HG02884 (cell line): ENCODE measurements around the gene SMIM1.
A peak's percentile ranks its signal among the peaks of the same experiment; 100 is the strongest.
"Not testable (repeated sequence)": the region's sequence is repeated elsewhere in the genome, so short reads cannot be mapped to it uniquely, and the experiment has no call there.

ENCODE experiments used
- ATAC-seq: cut with Tn5 transposase; IDR thresholded peaks from one replicate; pipeline ENCODE4 v1.9.1; 2021; ENCODE audit warnings: mild to moderate bottlenecking, moderate library complexity; ENCODE audit not compliant: unreplicated experiment

The SMIM1 gene

DNA sequence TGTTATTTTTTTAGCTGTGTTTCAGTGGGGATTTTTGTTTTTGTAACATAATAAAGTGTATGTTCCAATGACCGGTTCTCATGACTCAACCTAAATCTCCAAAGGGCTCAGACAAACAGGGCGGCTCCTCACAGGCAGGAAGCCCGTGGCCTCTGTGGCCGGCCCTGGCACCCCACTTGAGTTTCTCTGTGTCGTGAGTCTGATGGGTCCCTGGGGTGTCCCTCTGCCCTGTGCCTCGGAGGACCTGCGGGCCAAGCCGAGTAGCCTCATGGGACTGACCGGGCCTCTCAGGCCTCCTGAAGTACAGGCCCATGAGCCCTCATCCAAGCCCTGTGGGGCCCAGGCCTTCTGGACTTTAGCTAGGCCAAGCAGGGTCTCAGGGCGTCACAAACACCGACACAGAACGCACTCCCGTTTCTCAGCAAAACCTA, 36.4 kb upstream of the SMIM1 start:
- no peak for ATAC-seq

DNA sequence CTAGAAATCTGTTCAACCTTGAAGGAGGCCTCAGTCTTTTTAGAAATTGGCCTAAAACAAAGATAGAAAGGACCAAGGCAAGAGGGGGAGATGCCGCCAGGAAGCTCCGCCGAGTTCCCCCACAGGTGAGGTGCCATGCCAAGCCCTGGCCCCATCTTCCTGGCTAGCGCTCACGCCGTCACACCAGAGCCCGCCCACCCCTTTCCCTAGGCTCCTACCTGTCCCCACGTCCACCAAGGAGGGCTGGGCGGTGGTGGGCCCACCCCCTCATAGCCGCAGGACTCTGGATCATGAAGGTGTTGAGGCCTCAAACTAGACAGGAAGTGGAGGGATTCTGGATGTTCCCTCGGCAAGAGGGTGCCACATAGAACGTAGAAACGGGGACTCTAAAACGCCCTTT, 35.8 kb upstream of the SMIM1 start:
- no peak for ATAC-seq

DNA sequence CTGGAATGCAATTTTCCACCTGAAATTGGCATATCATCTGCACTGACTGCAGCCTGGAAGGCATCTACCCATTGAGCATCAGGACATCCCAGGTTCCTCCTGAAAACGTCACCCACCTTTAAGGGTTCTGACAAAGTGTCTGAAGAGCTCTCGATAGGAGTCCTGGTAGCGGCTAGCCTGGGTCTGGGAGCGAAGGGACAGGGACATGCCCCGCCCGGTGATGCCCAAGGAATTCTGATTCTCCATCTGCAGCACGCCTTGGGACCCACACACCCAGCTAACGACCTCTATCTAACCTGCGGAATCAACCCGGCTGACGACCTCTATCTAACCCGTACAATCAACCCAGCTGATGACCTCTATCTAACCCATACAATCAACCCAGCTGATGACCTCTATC, 33.6 kb upstream of the SMIM1 start:
- no peak for ATAC-seq

DNA sequence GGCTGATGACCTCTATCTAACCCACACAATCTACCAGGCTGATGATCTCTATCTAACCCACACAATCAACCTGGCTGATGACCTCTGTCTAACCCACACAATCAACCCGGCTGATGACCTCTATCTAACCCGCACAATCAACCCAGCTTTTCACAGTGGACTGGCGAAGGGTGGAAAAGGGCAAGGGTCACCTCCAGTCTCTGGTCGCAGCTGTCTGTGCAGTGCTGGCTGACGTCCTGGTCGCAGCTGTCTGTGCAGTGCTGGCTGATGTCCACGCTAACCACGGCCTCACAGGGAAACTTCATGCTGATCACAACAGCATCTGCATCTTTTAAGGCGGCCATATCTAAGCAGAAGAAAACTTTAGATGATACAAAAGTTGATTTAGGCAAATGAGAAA, 32.5 kb upstream of the SMIM1 start:
- ATAC-seq, result no peak

DNA sequence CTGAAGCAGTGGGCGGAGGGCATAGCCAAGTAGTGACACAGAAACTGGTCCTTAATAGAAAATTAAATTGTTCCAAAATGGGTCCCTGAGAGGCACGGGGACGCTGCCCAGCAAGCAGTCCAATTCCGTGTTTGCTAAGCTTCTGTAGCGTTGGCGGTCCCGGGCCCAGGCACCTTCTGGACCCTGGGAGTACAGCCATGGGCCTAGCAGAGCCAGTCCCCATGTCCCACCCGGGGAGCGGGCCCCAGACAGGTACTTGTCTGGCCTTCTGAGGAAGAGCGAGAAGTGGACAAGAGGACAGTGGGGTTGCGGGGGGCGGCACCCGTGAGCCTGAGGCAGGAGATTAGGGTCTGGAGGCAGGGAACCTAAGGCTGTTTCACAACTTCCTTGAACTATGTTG, 31.8 kb upstream of the SMIM1 start:
- no peak for ATAC-seq

DNA sequence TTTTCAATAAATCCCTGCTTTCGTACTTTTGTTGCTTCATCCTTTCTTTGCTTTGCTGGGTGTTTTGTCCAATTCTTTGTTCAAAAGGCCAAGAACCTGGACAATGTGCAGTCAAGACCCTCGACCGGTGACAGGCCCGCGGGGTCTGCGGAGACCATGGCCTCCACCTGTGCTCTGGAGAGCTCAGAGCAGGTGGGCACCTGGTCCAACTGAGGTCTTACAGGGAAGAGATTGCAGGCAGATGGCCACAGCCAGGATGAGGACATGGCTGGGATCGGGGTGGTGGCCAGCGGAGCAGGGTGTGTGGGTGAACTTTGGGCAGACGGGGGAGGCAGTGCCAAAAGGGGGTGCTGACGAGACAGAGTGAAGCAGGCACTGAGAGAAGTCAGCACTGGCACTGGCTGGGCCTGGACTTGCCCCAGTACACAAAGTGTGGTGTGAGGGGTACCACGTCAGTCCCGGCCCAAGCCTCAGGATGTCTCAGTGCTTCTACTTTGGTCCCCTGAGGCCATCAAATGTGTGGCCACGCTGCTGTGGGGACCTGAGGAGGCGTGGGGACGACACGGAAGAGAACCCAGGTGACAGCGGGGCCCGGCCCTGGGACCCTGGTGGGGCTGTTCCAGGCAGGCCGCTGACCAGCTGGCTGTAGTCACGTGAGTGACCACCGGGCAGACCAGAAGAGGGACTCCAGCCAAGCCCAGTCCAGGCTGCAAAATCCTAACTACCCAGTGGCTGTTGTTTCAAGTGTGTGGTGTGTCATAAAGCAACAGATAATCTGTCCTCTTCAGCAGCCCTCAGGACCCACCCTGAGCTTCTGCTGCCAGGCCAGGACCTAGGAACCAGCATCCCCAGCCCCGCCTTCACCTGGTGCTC, 30.7 kb upstream of the SMIM1 start:
- no peak for ATAC-seq

DNA sequence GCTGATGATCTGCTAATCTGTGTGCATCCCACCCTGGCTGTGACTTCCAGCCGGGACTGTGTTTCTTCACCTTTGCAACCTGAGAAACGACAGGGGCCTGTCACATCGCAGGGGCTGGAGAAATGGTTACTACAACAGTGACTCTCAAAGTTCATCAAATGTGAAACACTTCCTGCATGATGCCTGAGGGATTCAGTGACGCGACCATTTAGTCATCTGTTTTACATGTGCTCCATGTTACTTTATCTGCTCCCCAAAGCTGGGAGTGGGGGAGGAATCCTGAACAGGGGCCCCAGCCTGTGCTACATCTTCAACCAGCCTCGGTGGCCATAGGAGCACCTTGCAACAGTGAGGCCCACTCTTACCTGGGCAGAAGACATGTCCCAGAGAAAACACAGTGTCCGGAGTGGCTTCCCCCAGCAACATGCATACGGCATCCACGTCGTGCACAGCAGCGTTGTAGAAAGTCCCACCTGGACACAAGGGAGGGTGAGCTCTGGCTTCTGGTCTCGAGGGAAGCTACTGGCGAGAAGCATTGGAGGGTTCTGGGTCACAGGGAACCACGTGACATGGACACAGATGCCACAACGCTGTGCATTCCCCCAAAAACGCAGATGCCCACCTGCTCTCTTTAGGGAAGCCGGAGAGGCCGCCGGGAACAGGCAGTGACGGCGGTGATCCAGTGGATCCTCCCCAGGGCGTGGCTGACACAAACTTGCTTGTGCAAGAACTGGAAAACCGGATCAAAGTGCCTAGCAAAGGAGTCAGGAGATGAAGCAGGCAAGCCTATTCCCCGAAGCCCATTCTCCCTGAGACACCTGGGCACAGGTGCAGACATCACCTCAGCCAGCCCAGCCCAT, 29.9 kb upstream of the SMIM1 start:
- ATAC-seq, result no peak

DNA sequence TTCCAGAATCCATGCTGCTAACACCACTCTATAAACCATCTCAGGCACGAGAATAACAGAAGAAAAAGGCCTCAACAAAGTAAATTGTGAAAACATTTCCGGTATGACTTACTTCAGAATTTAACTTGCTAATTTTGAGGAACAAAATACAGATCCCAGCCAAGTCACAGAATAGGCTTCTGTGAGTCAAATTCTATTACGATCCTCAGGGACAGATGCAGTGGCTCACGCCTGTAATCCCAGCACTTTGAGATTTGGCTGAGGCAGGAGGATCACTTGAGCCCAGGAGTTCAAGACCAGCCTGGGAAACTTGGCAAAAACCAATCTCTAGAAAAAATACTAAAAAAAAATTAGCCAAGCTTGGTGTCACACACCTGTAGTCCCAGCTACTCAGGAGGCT, 29.1 kb upstream of the SMIM1 start:
- ATAC-seq, result no peak

DNA sequence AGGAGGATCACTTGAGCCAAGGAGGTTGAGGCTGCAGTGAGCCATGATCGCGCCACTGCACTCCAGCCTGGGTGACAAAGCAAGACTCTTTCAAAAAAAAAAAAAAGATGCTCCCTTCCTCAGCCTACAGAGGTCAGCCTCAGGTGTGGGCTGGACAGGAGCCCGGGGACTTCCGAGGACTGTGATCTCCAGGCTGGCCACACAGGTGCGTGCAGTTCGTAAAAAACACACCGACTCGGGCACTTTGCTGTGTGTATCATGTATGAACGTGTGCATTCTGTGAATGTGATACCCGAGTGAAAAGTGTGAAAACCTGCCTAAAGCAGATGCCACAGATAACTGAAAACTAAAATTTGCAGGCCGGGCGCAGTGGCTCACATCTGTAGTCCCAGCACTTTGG, 28.7 kb upstream of the SMIM1 start:
- ATAC-seq, result no peak

DNA sequence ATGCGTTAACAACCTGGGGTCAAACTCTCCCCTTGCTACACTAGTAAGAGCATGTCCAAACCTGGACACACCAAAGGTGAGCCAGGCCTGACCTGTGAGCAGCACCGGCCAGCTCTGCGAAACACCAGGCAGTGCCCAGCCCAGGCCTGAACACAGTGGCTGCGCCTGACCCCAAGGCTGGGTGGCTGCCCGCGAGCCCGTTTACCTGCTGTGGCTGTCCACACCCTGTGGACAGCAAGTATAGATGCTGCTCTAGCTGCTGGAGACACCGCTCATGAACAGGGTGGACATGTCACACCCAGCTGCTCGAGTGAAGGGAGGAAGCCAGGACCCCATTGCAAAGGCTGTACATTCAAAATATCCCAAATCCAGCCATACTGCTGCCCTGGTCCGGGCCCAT, 27.9 kb upstream of the SMIM1 start:
- no peak for ATAC-seq

DNA sequence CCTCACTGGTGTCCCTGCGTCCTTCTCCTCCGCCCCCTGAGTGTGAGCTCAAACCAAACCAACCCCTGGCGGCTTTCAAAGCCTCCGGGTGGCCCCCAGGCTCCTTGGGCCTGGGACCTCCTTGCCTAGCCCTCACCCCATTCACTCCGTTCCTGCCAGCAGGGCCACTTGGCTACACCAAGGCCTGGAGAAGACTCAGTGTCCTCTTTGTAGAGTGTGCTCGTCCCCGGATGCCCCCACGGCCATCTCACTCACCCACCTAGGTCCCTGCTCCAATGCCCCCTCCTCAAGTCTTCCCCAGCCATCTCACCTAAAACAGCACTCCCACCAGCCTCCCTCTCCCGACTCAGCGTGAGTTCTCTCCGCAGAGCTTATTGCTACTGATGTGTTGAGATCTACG, 27.5 kb upstream of the SMIM1 start:
- ATAC-seq, result no peak

DNA sequence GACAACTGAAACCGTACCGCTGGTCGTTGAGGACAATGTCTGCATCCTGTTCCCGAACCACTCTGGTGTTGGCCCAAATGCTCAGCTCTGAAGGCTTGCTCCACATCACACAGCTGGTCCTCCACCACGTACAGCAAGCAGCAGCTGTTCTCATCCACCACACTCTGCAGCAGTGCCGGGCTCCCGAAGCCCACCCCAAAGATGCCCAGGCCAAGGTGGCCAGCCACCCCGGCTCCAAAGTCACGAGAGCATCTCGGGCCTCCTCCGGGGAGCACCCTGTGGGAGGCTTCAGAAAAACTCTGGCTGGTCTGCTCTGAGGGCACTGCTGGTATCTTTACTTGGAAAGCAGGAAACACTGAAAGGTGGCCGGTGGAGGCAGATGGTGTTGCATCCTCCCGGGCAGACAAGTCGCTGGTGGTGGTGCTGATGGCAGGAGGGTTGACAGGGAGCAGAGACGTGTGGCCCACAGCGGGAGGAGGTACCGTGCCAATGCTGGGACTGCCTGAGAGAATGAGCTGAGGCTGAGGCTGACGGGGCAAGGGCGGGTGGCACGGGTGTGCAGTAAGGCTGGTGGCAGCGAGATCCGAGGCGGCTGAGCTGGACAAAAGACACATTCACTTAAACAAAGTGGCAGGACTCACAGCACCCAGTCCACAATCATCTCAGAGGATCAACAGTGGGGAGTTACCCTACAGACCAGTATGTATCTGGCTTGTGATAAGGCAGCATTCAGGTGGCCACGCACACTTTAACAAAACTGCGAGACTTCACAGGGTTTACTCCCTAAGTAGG, 26.8 kb upstream of the SMIM1 start:
- no peak for ATAC-seq

DNA sequence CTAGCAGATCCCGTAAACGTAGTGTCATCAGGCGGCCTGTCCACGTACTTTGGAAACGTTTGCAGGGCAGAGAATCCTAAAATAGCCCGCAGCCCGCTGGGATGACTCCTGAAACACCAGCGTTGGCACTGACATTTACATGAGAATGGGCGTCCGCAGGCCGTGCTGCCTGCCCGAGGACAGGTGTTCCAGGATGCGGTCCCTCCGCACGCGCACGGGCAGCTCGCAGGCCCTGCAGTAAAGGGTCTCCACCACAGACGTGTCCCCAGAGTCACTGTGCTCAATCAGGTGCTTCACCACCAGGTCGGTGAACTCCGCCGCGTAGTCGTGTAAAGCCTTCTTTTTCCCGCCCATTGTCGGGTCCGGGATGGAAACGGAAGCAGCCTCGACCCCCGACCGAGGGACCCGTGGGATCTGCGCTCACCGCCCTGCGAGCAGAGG, 26.1 kb upstream of the SMIM1 start:
- no peak for ATAC-seq

DNA sequence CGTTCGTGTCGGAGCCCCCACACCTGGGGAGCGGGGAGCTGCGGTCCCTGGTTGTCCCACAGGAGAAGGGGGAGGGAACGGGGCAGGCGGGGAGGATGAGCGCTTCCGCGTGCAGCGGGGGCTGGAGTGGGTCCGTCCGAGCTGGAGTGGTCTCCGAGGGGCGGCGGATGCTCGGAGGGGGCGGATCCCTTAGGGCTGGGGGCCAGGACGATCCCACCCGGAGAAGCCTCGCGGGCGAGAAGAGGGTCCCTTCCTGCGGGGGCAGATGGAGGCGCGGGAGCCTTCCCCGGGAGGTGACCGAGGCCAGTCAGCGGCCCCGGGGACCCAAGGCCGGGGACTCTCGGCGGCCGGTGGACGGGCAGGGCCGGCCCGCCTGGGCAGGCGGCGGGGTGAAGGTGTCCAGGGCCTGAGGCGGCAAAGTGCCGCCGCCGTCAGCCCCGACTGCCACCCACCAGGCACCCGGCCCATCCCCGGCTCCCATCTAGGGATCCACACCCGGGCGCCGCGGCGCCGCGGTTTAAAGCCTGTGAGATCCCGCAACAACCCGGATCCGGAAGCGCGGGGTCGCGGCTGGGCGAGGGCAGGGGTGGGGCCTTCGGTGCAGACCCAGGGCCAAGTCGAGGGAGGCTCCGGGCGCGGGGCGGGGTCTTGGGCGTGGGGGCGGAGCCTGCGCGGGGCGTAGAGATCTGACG, 25.6 kb upstream of the SMIM1 start:
- ATAC-seq, result peak; percentile 72

DNA sequence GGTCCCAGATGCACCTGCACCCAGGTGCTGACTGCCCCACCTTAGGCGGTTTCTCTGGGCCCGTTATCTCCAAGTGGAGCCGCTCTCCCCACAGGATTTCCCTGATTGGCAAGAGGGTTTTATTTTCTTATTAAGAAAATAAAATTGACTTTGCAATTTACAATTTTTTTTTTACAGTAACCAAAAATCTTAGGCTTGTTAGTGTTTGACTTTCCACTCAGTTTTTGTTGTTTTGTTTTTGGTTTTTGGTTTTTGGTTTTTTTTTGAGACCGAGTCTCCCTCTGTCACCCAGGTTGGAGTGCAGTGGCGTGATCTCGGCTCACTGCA, 25.1 kb upstream of the SMIM1 start:
- ATAC-seq, result no peak

DNA sequence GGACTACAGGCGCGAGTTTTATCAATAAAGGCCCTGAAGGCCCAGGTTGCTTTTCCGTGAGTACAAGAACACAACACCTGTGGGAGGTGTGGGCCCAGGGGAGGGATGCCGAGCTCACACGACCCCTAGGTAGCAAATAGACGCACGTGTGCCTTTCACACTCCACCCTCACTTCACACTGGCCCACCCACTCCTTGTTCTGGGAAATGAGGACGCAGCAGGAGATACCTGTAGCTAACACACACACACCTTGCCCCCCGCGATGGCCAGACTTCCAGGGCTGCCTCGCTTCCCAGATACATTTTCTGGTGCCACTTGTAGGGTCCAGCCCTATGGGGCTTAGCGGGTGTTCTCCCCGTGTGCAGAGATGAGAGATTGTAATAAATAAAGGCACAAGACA, 24.6 kb upstream of the SMIM1 start:
- no peak for ATAC-seq

DNA sequence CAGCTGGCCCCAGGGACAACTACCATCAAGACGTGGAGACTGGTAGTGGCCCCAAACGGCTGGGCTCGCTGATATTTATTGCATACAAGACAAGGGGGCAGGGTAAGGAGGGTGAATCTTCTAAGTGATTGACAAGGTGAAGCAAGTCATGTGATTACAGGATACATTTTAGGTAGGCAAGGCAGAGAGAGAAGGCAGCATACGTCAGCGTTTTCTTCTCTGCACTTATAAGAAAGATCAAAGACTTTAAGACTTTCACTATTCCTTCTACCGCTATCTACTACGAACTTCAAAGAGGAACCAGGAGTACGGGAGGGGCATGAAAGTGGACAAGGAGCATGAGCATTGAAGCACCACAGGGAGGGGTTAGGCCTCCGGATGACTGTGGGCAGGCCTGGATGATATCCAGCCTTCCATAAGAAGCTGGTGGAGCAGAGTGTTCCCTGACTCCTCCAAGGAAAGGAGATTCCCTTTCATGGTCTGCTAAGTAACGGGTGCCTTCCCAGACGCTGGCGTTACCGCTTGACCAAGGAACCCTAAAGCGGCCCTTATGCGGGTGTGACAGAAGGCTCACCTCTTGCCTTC, 24.1 kb upstream of the SMIM1 start:
- ATAC-seq, result not testable (repeated sequence)

DNA sequence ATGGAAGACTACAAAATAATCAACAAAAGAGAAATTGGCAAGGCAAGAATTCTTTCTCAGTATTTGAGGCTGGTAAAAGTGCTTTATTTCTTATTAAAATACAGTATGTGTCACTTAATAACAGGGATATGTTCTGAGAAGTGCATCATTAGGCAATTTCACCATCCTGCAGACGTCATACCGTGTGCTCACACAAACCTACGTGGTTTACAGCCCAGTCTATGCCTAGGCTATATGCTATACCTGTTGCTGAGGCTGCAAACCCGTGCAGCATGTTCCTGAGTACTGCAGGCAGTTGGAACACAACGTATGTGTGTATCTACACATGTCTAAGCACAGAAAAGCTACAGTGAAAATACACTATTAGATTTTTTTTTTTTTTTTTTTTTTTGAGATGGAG, 23.0 kb upstream of the SMIM1 start:
- ATAC-seq, result no peak

DNA sequence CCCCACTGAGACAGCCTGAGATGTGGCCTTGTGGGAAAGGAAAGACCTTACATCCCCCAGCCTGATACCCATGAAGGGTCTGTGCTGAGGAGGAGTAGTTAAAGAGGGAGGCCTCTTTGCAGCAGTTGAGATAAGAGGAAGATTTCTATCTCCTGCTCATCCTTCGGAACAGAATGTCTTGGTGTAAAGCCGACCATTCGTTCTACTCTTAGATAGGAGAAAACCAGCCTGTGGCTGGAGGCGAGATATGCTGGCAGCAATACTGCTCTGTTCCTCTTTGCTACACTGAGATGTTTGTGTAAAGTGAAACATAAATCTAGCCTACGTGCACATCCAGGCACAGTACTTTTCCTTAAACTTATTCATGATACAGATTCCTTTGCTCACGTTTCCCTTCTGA, 21.8 kb upstream of the SMIM1 start:
- ATAC-seq, result no peak

DNA sequence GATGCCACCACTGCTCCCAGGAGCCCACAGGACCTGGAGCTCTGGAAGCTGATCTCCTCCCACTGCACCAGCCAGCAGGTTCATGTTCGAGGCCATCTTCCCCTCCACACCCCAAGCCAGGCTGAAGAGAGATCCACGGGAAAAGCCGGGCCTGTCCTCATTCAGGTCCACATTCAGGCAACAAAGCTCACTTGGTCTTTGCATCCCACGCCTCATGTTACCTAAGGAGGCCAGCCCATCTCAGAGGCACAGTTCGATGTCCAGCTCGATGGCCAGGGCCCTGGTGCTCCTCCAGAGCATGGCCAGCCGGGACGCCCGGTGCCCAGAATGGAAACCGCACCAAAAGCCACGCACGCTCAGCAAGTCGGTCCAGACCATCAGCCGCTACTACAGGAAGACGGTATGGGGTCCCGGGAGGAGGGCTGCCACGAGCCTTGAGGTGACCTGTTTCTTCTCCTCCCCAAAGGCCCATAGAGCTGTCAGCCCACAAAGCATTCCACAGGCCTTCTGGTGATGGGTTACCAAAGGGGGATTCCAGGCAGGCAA, 20.1 kb upstream of the SMIM1 start, which contains the start of gene CCDC27:
Gene CCDC27, plus strand, starts transcription at position 51 of the 546 bp plus-strand sequence. Its CDS starts 32 bp downstream, at position 83.
- no peak for ATAC-seq
